Neural progenitor cell (in vitro differentiated cells): Measurements from ENCODE around the gene TNMD. TPM values are rescaled to one million over a fixed set of nuclear protein-coding genes. Genes with fewer than 3 reads are reported as not detected.

ENCODE experiments used
- DNase-seq: peaks from one replicate; pipeline ENCODE4 v3.0.0-alpha.2; 2016; ENCODE audit warnings: low spot score
- H2AFZ ChIP-seq: fragments of 200-600 bp; sonication (generic); replicated peaks from 2 replicates; pipeline ENCODE4 v1.6.1; 2016; ENCODE audit warnings: antibody characterized with exemption
- H3F3A ChIP-seq: fragments of 200-600 bp; sonication (generic); 2 replicates; pipeline ENCODE4 v1.6.1; 2016; ENCODE audit warnings: antibody characterized with exemption, low read depth
- H3K27ac ChIP-seq: fragments of 200-600 bp; sonication (generic); 2 replicates; pipeline ENCODE4 v1.5.1; 2016; ENCODE audit warnings: mild to moderate bottlenecking
- H3K27me3 ChIP-seq: fragments of 200-600 bp; sonication (generic); 2 replicates; pipeline ENCODE4 v1.6.1; 2016; ENCODE audit warnings: mild to moderate bottlenecking, moderate library complexity
- H3K36me3 ChIP-seq: fragments of 200-600 bp; sonication (generic); 2 replicates; pipeline ENCODE4 v1.5.1; 2016
- H3K4me1 ChIP-seq: fragments of 200-600 bp; sonication (generic); 2 replicates; pipeline ENCODE4 v1.6.1; 2016; ENCODE audit warnings: mixed run types
- H3K4me2 ChIP-seq: fragments of 200-600 bp; sonication (generic); 2 replicates; pipeline ENCODE4 v1.6.1; 2016
- H3K4me3 ChIP-seq: fragments of 200-600 bp; sonication (generic); 2 replicates; pipeline ENCODE4 v1.5.1; 2016
- H3K79me2 ChIP-seq: fragments of 200-600 bp; sonication (generic); 2 replicates; pipeline ENCODE4 v1.6.1; 2016; ENCODE audit warnings: low read depth
- H3K9ac ChIP-seq: fragments of 200-600 bp; sonication (generic); 2 replicates; pipeline ENCODE4 v1.6.1; 2016
- H3K9me3 ChIP-seq: fragments of 200-600 bp; sonication (generic); 2 replicates; pipeline ENCODE4 v1.5.1; 2016; ENCODE audit warnings: low read depth
- H4K20me1 ChIP-seq: fragments of 200-600 bp; sonication (generic); 2 replicates; pipeline ENCODE4 v1.6.1; 2016; ENCODE audit warnings: low read depth
- H3K27ac Mint-ChIP-seq: 3 replicates; pipeline ENCODE4 v1.8.0; 2021; ENCODE audit warnings: mixed read lengths
- H3K27me3 Mint-ChIP-seq: 2 replicates; pipeline ENCODE4 v1.8.0; 2022; ENCODE audit warnings: low read depth, mild to moderate bottlenecking, inconsistent platforms, moderate library complexity, mixed read lengths; ENCODE audit not compliant: insufficient read depth
- H3K36me3 Mint-ChIP-seq: 3 replicates; pipeline ENCODE4 v1.8.0; 2021; ENCODE audit warnings: mixed read lengths
- H3K4me1 Mint-ChIP-seq: 3 replicates; pipeline ENCODE4 v1.8.0; 2021; ENCODE audit warnings: mixed read lengths
- H3K4me3 Mint-ChIP-seq: 3 replicates; pipeline ENCODE4 v1.8.0; 2021; ENCODE audit warnings: mild to moderate bottlenecking, moderate library complexity, mixed read lengths
- H3K9me3 Mint-ChIP-seq: 3 replicates; pipeline ENCODE4 v1.8.0; 2020; ENCODE audit warnings: mixed read lengths
- CTCF ChIP-seq: fragments of 200-600 bp; sonication (generic); IDR thresholded peaks from 2 replicates; pipeline ENCODE4 v1.5.1; 2017; ENCODE audit warnings: antibody characterized with exemption, mild to moderate bottlenecking
- EZH2 ChIP-seq: fragments of 200-600 bp; sonication (generic); IDR thresholded peaks from 2 replicates; pipeline ENCODE4 v1.6.1; 2017; ENCODE audit warnings: antibody characterized with exemption, mild to moderate bottlenecking, moderate library complexity
- EZH2phosphoT487 ChIP-seq: fragments of 200-600 bp; sonication (generic); IDR thresholded peaks from 2 replicates; pipeline ENCODE4 v1.6.1; 2017; ENCODE audit warnings: antibody characterized with exemption
- total RNA-seq: library from RNA; depleted of rRNA; stranded (reverse); fragments of >200 nt; gene quantifications from 2 replicates; pipeline ENCODE4 v1.2.3, GENCODE V29; 2015; ENCODE audit warnings: low replicate concordance

Gene TNMD
- total RNA-seq, 1 donor from 2014 or later, result not detected

GRCh38 chrX:100648458-100649417, 64.0 kb downstream of the TNMD start:
- no peak overlapping the region for H3K4me3 ChIP-seq
- peak; percentile 45 for DNase-seq

More at GRCh38 chrX:100648458-100649417, 64.0 kb downstream of the TNMD start:
- Mint-ChIP-seq H3K36me3 (no peaks in the 10 kb centered on the region), H3K27me3 (peaks cover 3% of the 10 kb centered on the region), H3K9me3 (no peaks in the 10 kb centered on the region), H3K27ac (peak overlapping the region; percentile 16), H3K4me3 (no peak overlapping the region), H3K4me1 (peaks cover 18% of the 10 kb centered on the region)
- Histone ChIP-seq H3K79me2 (no peaks in the 10 kb centered on the region), H3K27me3 (no peaks in the 10 kb centered on the region), H3K36me3 (no peaks in the 10 kb centered on the region), H3K4me1 (peaks cover 5% of the 10 kb centered on the region), H2AFZ (no peak overlapping the region), H4K20me1 (no peaks in the 10 kb centered on the region), H3K9ac (no peak overlapping the region), H3K27ac (no peak overlapping the region), H3F3A (no peaks in the 10 kb centered on the region), H3K9me3 (no peaks in the 10 kb centered on the region), H3K4me2 (no peak overlapping the region)
- TF ChIP-seq EZH2 (no peak), CTCF (no peak), EZH2phosphoT487 (no peak)

Other genes starting within 250 kb of the TNMD start
- 3.4 TPM in 2 replicates for gene PCDH19, start 174.7 kb upstream of the TNMD start, total RNA-seq
- gene TSPAN6, start 51.9 kb downstream of the TNMD start, total RNA-seq, result 138 and 205 TPM in 2 replicates
- 0.11 TPM in 1 of 2 replicates, not detected in the other for gene SRPX2, start 59.3 kb downstream of the TNMD start, total RNA-seq
- gene SYTL4, start 147.2 kb downstream of the TNMD start, total RNA-seq, result 0.22 and 0.39 TPM in 2 replicates
- 19.8 and 22.2 TPM in 2 replicates for gene CSTF2, start 235.5 kb downstream of the TNMD start, total RNA-seq